Stimulated activated CD8-positive, alpha-beta memory T cell treated with anti-CD3 and anti-CD28 coated beads, Interleukin-7, amount 100 ng/mL, for 48 hours (primary cell): Measurements from ENCODE around the gene MORN1.

ENCODE experiments used
- DNase-seq, 2 donors: peaks; one replicate each; pipeline ENCODE4 v3.0.0-alpha.2; 2020; ENCODE audit warnings: low read depth in 1 of 2; ENCODE audit errors: extremely low read depth in 1 of 2

MORN1 gene

GRCh38 chr1:2311184-2312032 lies 79.9 kb downstream of the MORN1 start:
- DNase-seq: peak in 1 of 2 donors; percentile 51

GRCh38 chr1:2310332-2311183 lies 80.8 kb downstream of the MORN1 start:
- no peak for DNase-seq

GRCh38 chr1:2308844-2309243 lies 82.5 kb downstream of the MORN1 start:
- no peak for DNase-seq

- no peak for DNase-seq
These were observed 83.4 kb downstream of the MORN1 start for GRCh38 chr1:2307972-2308371.

GRCh38 chr1:2307064-2307605 lies 84.2 kb downstream of the MORN1 start:
- no peak for DNase-seq

- DNase-seq: no peak
These were observed 85.0 kb downstream of the MORN1 start for GRCh38 chr1:2306151-2306978.

- no peak for DNase-seq
These were observed 86.3 kb downstream of the MORN1 start for GRCh38 chr1:2304921-2305681.

GRCh38 chr1:2304282-2304681 lies 87.1 kb downstream of the MORN1 start:
- DNase-seq: no peak

- DNase-seq: no peak
These were observed 87.6 kb downstream of the MORN1 start for GRCh38 chr1:2303781-2304180.

- no peak for DNase-seq
These were observed 88.2 kb downstream of the MORN1 start for GRCh38 chr1:2303016-2303775.

- no peak for DNase-seq
These were observed 88.9 kb downstream of the MORN1 start for GRCh38 chr1:2302292-2302925.

- DNase-seq: no peak
These were observed 89.6 kb downstream of the MORN1 start for GRCh38 chr1:2301607-2302291.

- peak; percentile 82 to 93 for DNase-seq
These were observed 90.3 kb downstream of the MORN1 start for GRCh38 chr1:2300851-2301606.

GRCh38 chr1:2300004-2300771 lies 91.2 kb downstream of the MORN1 start:
- peak; percentile 74 to 90 for DNase-seq

- no peak for DNase-seq
These were observed 92.2 kb downstream of the MORN1 start for GRCh38 chr1:2299131-2299627.

GRCh38 chr1:2298685-2299084 lies 92.7 kb downstream of the MORN1 start:
- DNase-seq: no peak
